Neural cell (in vitro differentiated cells): ENCODE measurements around the gene HIF1A. TPM values are rescaled to one million over a fixed set of nuclear protein-coding genes. Genes with fewer than 3 reads are reported as not detected.

Experiments used
- H2AFZ ChIP-seq: fragments of 200-600, 300-800 bp; sonication (generic), shearing (Covaris generic); 2 replicates; pipeline ENCODE4 v1.6.0; 2014; ENCODE audit warnings: low read depth, mild to moderate bottlenecking, antibody characterized with exemption, low read length, moderate library complexity
- H3F3A ChIP-seq: fragments of 200-600 bp; shearing (Covaris generic); 2 replicates; pipeline ENCODE4 v1.6.1; 2016; ENCODE audit warnings: mild to moderate bottlenecking, moderate library complexity, mixed read lengths, antibody characterized with exemption, low read length; ENCODE audit not compliant: insufficient read depth, poor library complexity, severe bottlenecking
- H3K27ac ChIP-seq: fragments of 200-600, 300-800 bp; sonication (generic), shearing (Covaris generic); 2 replicates; pipeline ENCODE4 v1.5.1; 2014; ENCODE audit warnings: mild to moderate bottlenecking, low read length, moderate library complexity
- H3K27me3 ChIP-seq: fragments of 300-800, 200-600 bp; sonication (generic), shearing (Covaris generic); 2 replicates; pipeline ENCODE4 v1.6.0; 2014; ENCODE audit warnings: mild to moderate bottlenecking, low read depth, low read length, moderate library complexity; ENCODE audit not compliant: insufficient read depth
- H3K36me3 ChIP-seq: fragments of 300-800, 200-600 bp; sonication (generic), shearing (Covaris generic); 2 replicates; pipeline ENCODE4 v1.5.1; 2014; ENCODE audit warnings: mild to moderate bottlenecking, antibody characterized with exemption, low read length, moderate library complexity; ENCODE audit not compliant: insufficient read depth
- H3K4me2 ChIP-seq: fragments of 300-800, 200-600 bp; sonication (generic), shearing (Covaris generic); 2 replicates; pipeline ENCODE4 v1.6.0; 2014; ENCODE audit warnings: mild to moderate bottlenecking, low read length
- H3K4me3 ChIP-seq: fragments of 300-800, 200-600 bp; sonication (generic), shearing (Covaris generic); 2 replicates; pipeline ENCODE4 v1.5.1; 2014; ENCODE audit warnings: mild to moderate bottlenecking, low read length, moderate library complexity
- H3K79me2 ChIP-seq: fragments of 200-600 bp; shearing (Covaris generic); replicated peaks from 2 replicates; pipeline ENCODE4 v1.6.0; 2014; ENCODE audit warnings: mild to moderate bottlenecking, low read length, moderate library complexity; ENCODE audit not compliant: insufficient read depth
- H3K9ac ChIP-seq: fragments of 300-800, 200-600 bp; sonication (generic), shearing (Covaris generic); 2 replicates; pipeline ENCODE4 v1.6.1; 2016; ENCODE audit warnings: mild to moderate bottlenecking, low read length, mixed read lengths
- H3K9me2 ChIP-seq: fragments of 200-600 bp; shearing (Covaris generic); 2 replicates; pipeline ENCODE4 v1.6.1; 2016; ENCODE audit warnings: mild to moderate bottlenecking, low read length, mixed read lengths; ENCODE audit not compliant: insufficient read depth
- H3K9me3 ChIP-seq: fragments of 200-600, 300-800 bp; sonication (generic), shearing (Covaris generic); 2 replicates; pipeline ENCODE4 v1.6.1; 2016; ENCODE audit warnings: mild to moderate bottlenecking, mixed run types, low read length, moderate library complexity, mixed read lengths
- H4K20me1 ChIP-seq: fragments of 200-600 bp; shearing (Covaris generic); 2 replicates; pipeline ENCODE4 v1.6.1; 2016; ENCODE audit warnings: mild to moderate bottlenecking, mixed run types; ENCODE audit not compliant: insufficient read depth
- CTCF ChIP-seq: fragments of 450-650 bp; IDR thresholded peaks from 2 replicates; pipeline ENCODE4 v1.5.1; 2014; ENCODE audit warnings: antibody characterized with exemption, mild to moderate bottlenecking, moderate library complexity; ENCODE audit not compliant: poor library complexity, severe bottlenecking
- EP300 ChIP-seq: fragments of 450-650 bp; conservative IDR thresholded peaks from 2 replicates; pipeline ENCODE4 v1.6.1; 2014; ENCODE audit warnings: antibody characterized with exemption, mild to moderate bottlenecking, moderate library complexity; ENCODE audit not compliant: poor library complexity, severe bottlenecking
- EZH2 ChIP-seq: fragments of 200-600, 300-800 bp; shearing (Covaris generic), sonication (generic); IDR thresholded peaks from 2 replicates; pipeline ENCODE4 v1.6.1; 2014; ENCODE audit warnings: antibody characterized with exemption, low read length, borderline replicate concordance, mild to moderate bottlenecking; ENCODE audit not compliant: insufficient read depth, poor library complexity, severe bottlenecking
- MXI1 ChIP-seq: fragments of 450-650 bp; conservative IDR thresholded peaks from 2 replicates; pipeline ENCODE4 v1.6.1; 2014; ENCODE audit warnings: antibody characterized with exemption, mild to moderate bottlenecking; ENCODE audit not compliant: poor library complexity, severe bottlenecking
- POLR2AphosphoS5 ChIP-seq: IDR thresholded peaks from 2 replicates; pipeline ENCODE4 v1.6.1; 2012
- RAD21 ChIP-seq: fragments of 450-650 bp; conservative IDR thresholded peaks from 2 replicates; pipeline ENCODE4 v1.6.1; 2014; ENCODE audit warnings: antibody characterized with exemption, mild to moderate bottlenecking, moderate library complexity
- SMC3 ChIP-seq: fragments of 450-650 bp; conservative IDR thresholded peaks from 2 replicates; pipeline ENCODE4 v1.6.1; 2014; ENCODE audit warnings: antibody characterized with exemption, mild to moderate bottlenecking, moderate library complexity; ENCODE audit not compliant: poor library complexity
- TAF1 ChIP-seq: IDR thresholded peaks from 2 replicates; pipeline ENCODE4 v1.6.1; 2012; ENCODE audit warnings: low read depth
- polyA plus RNA-seq: library from polyadenylated mRNA; depleted of rRNA; stranded (reverse); fragments of >200 nt; gene quantifications from 2 replicates; pipeline ENCODE4 v1.2.3, GENCODE V29; 2014
- TF ChIP-seq, protein P1 (sequence below): IDR thresholded peaks from 2 replicates; pipeline ENCODE4 v1.6.1; 2012; ENCODE audit warnings: borderline replicate concordance

HIF1A gene
- polyA plus RNA-seq, 1 donor from 2014 or later: 75.0 TPM

GRCh38 chr14:61695695-61696527, 598 bp downstream of the HIF1A start:
- Histone ChIP-seq H3K27me3 (no peaks in the 10 kb centered on the region), H3K9ac (peak overlapping the region; percentile 97), H3K4me3 (peak overlapping the region; percentile 88), H3K4me2 (peak overlapping the region; percentile 81), H3K27ac (peak overlapping the region; percentile 92), H3K79me2 (peaks cover 54% of the 10 kb centered on the region), H4K20me1 (peaks cover 5% of the 10 kb centered on the region), H3F3A (no peaks in the 10 kb centered on the region), H3K9me2 (no peaks in the 10 kb centered on the region), H3K9me3 (no peaks in the 10 kb centered on the region), H3K36me3 (no peaks in the 10 kb centered on the region), H2AFZ (peak overlapping the region; percentile 88)
- TF ChIP-seq MXI1 (peak; percentile 76), EP300 (no peak), POLR2AphosphoS5 (no peak), EZH2 (no peak), SMC3 (no peak), TAF1 (no peak), CTCF (no peak), RAD21 (peak; percentile 12)
- TF ChIP-seq, protein P1, sequence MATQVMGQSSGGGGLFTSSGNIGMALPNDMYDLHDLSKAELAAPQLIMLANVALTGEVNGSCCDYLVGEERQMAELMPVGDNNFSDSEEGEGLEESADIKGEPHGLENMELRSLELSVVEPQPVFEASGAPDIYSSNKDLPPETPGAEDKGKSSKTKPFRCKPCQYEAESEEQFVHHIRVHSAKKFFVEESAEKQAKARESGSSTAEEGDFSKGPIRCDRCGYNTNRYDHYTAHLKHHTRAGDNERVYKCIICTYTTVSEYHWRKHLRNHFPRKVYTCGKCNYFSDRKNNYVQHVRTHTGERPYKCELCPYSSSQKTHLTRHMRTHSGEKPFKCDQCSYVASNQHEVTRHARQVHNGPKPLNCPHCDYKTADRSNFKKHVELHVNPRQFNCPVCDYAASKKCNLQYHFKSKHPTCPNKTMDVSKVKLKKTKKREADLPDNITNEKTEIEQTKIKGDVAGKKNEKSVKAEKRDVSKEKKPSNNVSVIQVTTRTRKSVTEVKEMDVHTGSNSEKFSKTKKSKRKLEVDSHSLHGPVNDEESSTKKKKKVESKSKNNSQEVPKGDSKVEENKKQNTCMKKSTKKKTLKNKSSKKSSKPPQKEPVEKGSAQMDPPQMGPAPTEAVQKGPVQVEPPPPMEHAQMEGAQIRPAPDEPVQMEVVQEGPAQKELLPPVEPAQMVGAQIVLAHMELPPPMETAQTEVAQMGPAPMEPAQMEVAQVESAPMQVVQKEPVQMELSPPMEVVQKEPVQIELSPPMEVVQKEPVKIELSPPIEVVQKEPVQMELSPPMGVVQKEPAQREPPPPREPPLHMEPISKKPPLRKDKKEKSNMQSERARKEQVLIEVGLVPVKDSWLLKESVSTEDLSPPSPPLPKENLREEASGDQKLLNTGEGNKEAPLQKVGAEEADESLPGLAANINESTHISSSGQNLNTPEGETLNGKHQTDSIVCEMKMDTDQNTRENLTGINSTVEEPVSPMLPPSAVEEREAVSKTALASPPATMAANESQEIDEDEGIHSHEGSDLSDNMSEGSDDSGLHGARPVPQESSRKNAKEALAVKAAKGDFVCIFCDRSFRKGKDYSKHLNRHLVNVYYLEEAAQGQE: peak; percentile 14

GRCh38 chr14:61696753-61697318, 1.5 kb downstream of the HIF1A start:
- H3K79me2 ChIP-seq: peaks cover 63% of the 10 kb centered on the region
- no peaks in the 10 kb centered on the region for H3F3A ChIP-seq
- H3K27me3 ChIP-seq: no peaks in the 10 kb centered on the region
- H3K4me2 ChIP-seq: peak overlapping the region; percentile 81
- peak overlapping the region; percentile 97 for H3K9ac ChIP-seq
- peak overlapping the region; percentile 88 for H3K4me3 ChIP-seq
- no peak overlapping the region for H2AFZ ChIP-seq
- peaks cover 5% of the 10 kb centered on the region for H4K20me1 ChIP-seq
- no peaks in the 10 kb centered on the region for H3K9me3 ChIP-seq
- no peaks in the 10 kb centered on the region for H3K36me3 ChIP-seq
- H3K9me2 ChIP-seq: no peaks in the 10 kb centered on the region
- TF ChIP-seq CTCF: no peak
- no peak for TF ChIP-seq POLR2AphosphoS5
- no peak for TF ChIP-seq EZH2
- H3K27ac ChIP-seq: no peak overlapping the region
